ENCODE data around the gene MAD2L1BP. TPM values are rescaled to one million over a fixed set of nuclear protein-coding genes. Genes with fewer than 3 reads are reported as not detected.

MAD2L1BP gene
- polyA plus RNA-seq, 1 of the 3 experiments (the other 2 are of a cell fraction) = 30.9 TPM

DNA sequence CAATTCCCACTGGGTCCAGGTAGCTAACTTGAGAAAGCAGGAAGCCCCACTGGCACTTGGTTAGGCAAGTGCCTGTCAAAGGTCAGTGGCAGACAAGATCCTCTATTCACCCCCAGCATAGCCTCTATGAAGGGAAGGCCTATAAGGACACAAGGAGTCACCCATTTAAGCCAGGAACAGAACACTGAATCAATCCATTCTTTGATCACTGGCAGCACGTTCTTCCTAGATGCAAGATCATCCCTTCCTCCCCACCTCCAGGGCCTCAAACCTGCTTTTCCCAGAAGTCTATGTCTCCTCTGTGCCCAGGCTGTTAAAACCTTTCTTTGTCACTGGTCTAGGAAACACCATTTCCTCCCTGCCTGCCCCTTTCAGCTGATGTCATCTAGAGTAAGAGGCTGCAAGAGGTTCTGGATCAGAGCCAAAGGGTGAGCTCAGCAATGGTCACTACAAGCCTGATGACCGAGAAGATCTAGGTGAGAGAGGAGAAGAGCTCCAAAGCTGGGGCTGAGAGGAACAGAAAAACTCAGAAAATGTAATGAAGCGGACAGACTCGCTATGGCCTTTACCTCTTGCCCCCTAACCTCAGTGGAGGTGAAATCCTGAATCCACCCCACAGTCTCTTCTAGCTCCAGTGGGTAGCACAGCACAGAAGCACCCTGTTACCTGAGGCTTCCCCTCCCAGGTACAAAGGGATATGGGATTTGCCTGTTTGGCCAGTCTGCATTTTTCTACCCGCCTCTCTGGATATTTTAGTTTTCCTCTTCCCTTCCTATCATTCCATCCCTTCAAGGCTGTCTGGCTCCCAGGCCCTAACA, 8.4 kb upstream of the MAD2L1BP start:
- peaks cover 40% of the 10 kb centered on the region for H3K79me2 ChIP-seq (ENCODE audit: insufficient read depth)
- DNase-seq = peak; percentile 75
- H3K27me3 ChIP-seq (ENCODE audit: insufficient read depth) = no peaks in the 10 kb centered on the region
- no peaks in the 10 kb centered on the region for H3K9me2 ChIP-seq
- peaks cover 13% of the 10 kb centered on the region for H3F3A ChIP-seq (replicated peaks; ENCODE audit: insufficient read depth)
- no peaks in the 10 kb centered on the region for H4K20me1 ChIP-seq (ENCODE audit: insufficient read depth)
- H3K4me1 ChIP-seq (ENCODE audit: control insufficient read depth in 1 of 2, insufficient read depth in 2 of 2, low read depth in 1 of 2, low read length in 1 of 2) = peaks cover 5 to 21% of the 10 kb centered on the region in 2 experiments
- WGBS (ENCODE audit: low lambda C conversion rate) = 53% methylated on average over 5 of the region's 5 CpGs
- peak overlapping the region; percentile 63 for H3K9ac ChIP-seq
- POLR2A ChIA-PET = interaction anchor here (0.6 to 1.0 kb wide), 3 partner anchors 10 to 52 kb away, joined by 3 to 5 read pairs (median 3); no protein-coding TSS in a partner anchor
- peak overlapping the region; percentile 66 to 82 for H3K27ac ChIP-seq (ENCODE audit: low read depth in 2 of 2, low read length in 1 of 2)
- H3K4me3 ChIP-seq (ENCODE audit: low read depth in 2 of 2, low read length in 1 of 2) = peak overlapping the region; percentile 24 to 50
- CTCF ChIA-PET = interaction anchor here (1.0 to 1.3 kb wide), 2 partner anchors 10 to 448 kb away, joined by 4 read pairs; no protein-coding TSS in a partner anchor
- H3K9me3 ChIP-seq = no peaks in the 10 kb centered on the region
- H2AFZ ChIP-seq (ENCODE audit: low read depth) = no peak overlapping the region
- peak overlapping the region; percentile 88 for H3K4me2 ChIP-seq
- H3K36me3 ChIP-seq (replicated peaks in 1 of 2; ENCODE audit: control insufficient read depth in 1 of 2, insufficient read depth in 2 of 2, low read length in 1 of 2) = peaks cover 37 to 39% of the 10 kb centered on the region in 2 experiments
- TF ChIP-seq GATA2 (CRISPR knock-in tag; IDR thresholded peaks at IDR 0.05) = no peak
- TF ChIP-seq TAF1 (IDR thresholded peaks at IDR 0.05; ENCODE audit: borderline replicate concordance, low read depth, low read length) = 0 out of 2 replicates have a peak, but pooled peaks have one; percentile 32
- no peak for TF ChIP-seq RAD21 (IDR thresholded peaks at IDR 0.05; ENCODE audit: low read length)
- peak; percentile 93 for TF ChIP-seq NFIC (IDR thresholded peaks at IDR 0.05; ENCODE audit: borderline replicate concordance)
- TF ChIP-seq, protein P1, sequence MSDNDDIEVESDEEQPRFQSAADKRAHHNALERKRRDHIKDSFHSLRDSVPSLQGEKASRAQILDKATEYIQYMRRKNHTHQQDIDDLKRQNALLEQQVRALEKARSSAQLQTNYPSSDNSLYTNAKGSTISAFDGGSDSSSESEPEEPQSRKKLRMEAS (IDR thresholded peaks at IDR 0.05; ENCODE audit: low read depth) = no peak
- TF ChIP-seq TCF12 (IDR thresholded peaks at IDR 0.05) = no peak
- TF ChIP-seq YY1 (IDR thresholded peaks at IDR 0.05; ENCODE audit: low read depth) = no peak
- no peak for TF ChIP-seq IRF3 (IDR thresholded peaks at IDR 0.05; ENCODE audit: low read depth, low read length)
- TF ChIP-seq MEF2A (IDR thresholded peaks at IDR 0.05; ENCODE audit: borderline replicate concordance, low read depth) = no peak
- TF ChIP-seq POLR2AphosphoS5 (IDR thresholded peaks at IDR 0.05; ENCODE audit: low read depth, low read length) = peak; percentile 61
- TF ChIP-seq, protein P2, sequence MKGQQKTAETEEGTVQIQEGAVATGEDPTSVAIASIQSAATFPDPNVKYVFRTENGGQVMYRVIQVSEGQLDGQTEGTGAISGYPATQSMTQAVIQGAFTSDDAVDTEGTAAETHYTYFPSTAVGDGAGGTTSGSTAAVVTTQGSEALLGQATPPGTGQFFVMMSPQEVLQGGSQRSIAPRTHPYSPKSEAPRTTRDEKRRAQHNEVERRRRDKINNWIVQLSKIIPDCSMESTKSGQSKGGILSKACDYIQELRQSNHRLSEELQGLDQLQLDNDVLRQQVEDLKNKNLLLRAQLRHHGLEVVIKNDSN (IDR thresholded peaks at IDR 0.05; ENCODE audit: borderline replicate concordance, low read depth) = no peak
- no peak for TF ChIP-seq SMC3 (IDR thresholded peaks at IDR 0.05; ENCODE audit: low read depth, low read length)
- TF ChIP-seq RCOR1 (IDR thresholded peaks at IDR 0.05; ENCODE audit: low read length) = no peak
- TF ChIP-seq RFX5 (IDR thresholded peaks at IDR 0.05; ENCODE audit: low read length) = no peak
- TF ChIP-seq FOXM1 (IDR thresholded peaks at IDR 0.05; ENCODE audit: low read depth) = no peak
- TF ChIP-seq CHD2 (IDR thresholded peaks at IDR 0.05; ENCODE audit: low read length, partially characterized antibody) = no peak
- no peak for TF ChIP-seq RXRA (IDR thresholded peaks at IDR 0.05; ENCODE audit: borderline replicate concordance, low read depth)
- no peak for TF ChIP-seq GABPA (IDR thresholded peaks at IDR 0.05; ENCODE audit: low read depth)
- TF ChIP-seq EP300 (IDR thresholded peaks at IDR 0.05; ENCODE audit: borderline replicate concordance in 1 of 2, low read depth in 1 of 2, low read length in 1 of 2) = no peak
- peak; percentile 33 for TF ChIP-seq JUND (IDR thresholded peaks at IDR 0.05)
- TF ChIP-seq CTCF (IDR thresholded peaks at IDR 0.05) = no peak
- TF ChIP-seq REST (IDR thresholded peaks at IDR 0.05; ENCODE audit: low read depth, low read length) = no peak
- no peak for TF ChIP-seq NRF1 (IDR thresholded peaks at IDR 0.05; ENCODE audit: low read depth, low read length)
- TF ChIP-seq FOSL2 (IDR thresholded peaks at IDR 0.05; ENCODE audit: borderline replicate concordance, low read depth) = peak; percentile 36; the same call in 1 of the 2 replicates
- TF ChIP-seq USF2 (IDR thresholded peaks at IDR 0.05; ENCODE audit: borderline replicate concordance, low read depth, low read length) = no peak

Data from SK-N-SH (cell line).